Sigmoid colon (tissue), 4 donors: ENCODE measurements around the gene MACROD2.

ENCODE experiments used
- POLR2AphosphoS5 ChIP-seq, 4 donors: sonication (generic); formaldehyde crosslinking; IDR thresholded peaks; one replicate each; pipeline ENCODE4 v1.6.1; 2017; ENCODE audit warnings: antibody characterized with exemption in 4 of 4
- TF ChIP-seq, protein P1 (sequence below), 4 experiments: fragments of 450-650 bp in 3 of 4; fragments of 200-600 bp in 1 of 4; IDR thresholded peaks; one replicate each; pipeline ENCODE4 v1.5.1; 2016 to 2019; ENCODE audit warnings: antibody characterized with exemption in 4 of 4, mild to moderate bottlenecking in 3 of 4, moderate library complexity in 2 of 4

DNA sequence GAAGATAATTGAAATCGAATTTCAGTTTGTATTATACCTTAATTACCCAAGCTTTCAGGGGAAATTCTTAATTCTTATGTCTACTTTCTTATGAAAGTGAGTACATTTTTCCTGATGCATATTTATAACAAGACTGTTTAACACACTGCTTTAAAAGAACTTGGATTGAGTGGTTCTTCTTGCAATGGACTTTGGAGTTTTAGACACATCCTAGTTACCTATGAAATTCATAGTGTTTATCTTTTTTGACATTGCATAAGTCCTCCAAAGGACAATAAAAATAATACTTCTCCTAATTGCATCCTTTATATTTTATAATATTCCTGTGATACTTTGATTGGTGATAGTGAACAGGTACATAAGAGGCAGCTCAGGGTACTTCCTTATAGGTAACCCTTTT lies 737.7 kb downstream of the MACROD2 start:
- TF ChIP-seq, protein P1, sequence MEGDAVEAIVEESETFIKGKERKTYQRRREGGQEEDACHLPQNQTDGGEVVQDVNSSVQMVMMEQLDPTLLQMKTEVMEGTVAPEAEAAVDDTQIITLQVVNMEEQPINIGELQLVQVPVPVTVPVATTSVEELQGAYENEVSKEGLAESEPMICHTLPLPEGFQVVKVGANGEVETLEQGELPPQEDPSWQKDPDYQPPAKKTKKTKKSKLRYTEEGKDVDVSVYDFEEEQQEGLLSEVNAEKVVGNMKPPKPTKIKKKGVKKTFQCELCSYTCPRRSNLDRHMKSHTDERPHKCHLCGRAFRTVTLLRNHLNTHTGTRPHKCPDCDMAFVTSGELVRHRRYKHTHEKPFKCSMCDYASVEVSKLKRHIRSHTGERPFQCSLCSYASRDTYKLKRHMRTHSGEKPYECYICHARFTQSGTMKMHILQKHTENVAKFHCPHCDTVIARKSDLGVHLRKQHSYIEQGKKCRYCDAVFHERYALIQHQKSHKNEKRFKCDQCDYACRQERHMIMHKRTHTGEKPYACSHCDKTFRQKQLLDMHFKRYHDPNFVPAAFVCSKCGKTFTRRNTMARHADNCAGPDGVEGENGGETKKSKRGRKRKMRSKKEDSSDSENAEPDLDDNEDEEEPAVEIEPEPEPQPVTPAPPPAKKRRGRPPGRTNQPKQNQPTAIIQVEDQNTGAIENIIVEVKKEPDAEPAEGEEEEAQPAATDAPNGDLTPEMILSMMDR (IDR thresholded peaks at IDR 0.05), result no peak
- no peak for TF ChIP-seq POLR2AphosphoS5 (IDR thresholded peaks at IDR 0.05)
